ENCODE data around the gene STARD3NL. TPM values are rescaled to one million over a fixed set of nuclear protein-coding genes. Genes with fewer than 3 reads are reported as not detected.

The STARD3NL gene
- total and polyA plus RNA-seq, 8 donors = 7.2 to 23.1 (median 10.8) TPM

DNA sequence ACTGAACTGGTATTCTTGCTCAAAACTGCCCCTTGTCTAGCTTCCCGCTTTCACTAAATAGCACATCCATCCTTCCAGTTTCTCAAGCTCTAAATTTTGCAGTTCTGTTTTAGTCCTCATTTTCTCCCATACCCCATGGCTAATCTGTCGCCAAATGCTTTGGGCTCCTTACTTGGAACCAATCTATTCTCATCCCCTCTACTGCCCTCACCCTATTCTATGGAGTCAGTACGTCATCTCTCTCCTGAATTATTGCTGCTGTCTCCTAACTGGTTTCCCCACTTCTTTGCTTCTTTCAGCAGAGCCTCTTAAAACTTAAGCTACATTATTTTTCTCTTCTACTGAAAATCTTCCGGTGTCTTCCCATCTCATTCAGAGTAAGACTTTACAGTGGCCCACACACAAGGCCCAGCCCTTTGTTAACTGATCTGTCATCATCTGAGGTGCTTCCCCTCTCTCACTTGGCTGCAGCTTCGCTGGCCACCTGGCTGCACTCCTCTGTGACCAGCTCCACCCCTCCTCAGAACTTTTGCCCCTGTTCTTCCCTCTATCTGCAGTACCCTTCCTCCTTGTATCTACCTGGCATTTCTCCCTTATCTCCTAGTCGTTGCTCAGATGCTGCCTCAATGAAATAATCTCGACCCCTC lies 9.9 kb downstream of the STARD3NL start:
- H3K4me3 ChIP-seq = no peak overlapping the region
- WGBS, 2 donors = 68 to 71% methylated on average over 7 of the region's 7 CpGs
- intact Hi-C loops (cut with DNase I) = no loop called here
- H3K4me1 ChIP-seq = peaks cover 0 to 4% (median 3%) of the 10 kb centered on the region in 3 donors
- DNase-seq (no peak), ATAC-seq (peak in 2 of 4 donors; percentile 36 to 44), FAIRE-seq (no peak)
- H3K27me3 ChIP-seq = no peaks in the 10 kb centered on the region
- H3K36me3 ChIP-seq = no peaks in the 10 kb centered on the region
- TF ChIP-seq, protein P1, sequence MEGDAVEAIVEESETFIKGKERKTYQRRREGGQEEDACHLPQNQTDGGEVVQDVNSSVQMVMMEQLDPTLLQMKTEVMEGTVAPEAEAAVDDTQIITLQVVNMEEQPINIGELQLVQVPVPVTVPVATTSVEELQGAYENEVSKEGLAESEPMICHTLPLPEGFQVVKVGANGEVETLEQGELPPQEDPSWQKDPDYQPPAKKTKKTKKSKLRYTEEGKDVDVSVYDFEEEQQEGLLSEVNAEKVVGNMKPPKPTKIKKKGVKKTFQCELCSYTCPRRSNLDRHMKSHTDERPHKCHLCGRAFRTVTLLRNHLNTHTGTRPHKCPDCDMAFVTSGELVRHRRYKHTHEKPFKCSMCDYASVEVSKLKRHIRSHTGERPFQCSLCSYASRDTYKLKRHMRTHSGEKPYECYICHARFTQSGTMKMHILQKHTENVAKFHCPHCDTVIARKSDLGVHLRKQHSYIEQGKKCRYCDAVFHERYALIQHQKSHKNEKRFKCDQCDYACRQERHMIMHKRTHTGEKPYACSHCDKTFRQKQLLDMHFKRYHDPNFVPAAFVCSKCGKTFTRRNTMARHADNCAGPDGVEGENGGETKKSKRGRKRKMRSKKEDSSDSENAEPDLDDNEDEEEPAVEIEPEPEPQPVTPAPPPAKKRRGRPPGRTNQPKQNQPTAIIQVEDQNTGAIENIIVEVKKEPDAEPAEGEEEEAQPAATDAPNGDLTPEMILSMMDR (IDR thresholded peaks at IDR 0.05) = no peak
- no peak overlapping the region for H3K27ac ChIP-seq
- no peaks in the 10 kb centered on the region for H3K9me3 ChIP-seq

DNA sequence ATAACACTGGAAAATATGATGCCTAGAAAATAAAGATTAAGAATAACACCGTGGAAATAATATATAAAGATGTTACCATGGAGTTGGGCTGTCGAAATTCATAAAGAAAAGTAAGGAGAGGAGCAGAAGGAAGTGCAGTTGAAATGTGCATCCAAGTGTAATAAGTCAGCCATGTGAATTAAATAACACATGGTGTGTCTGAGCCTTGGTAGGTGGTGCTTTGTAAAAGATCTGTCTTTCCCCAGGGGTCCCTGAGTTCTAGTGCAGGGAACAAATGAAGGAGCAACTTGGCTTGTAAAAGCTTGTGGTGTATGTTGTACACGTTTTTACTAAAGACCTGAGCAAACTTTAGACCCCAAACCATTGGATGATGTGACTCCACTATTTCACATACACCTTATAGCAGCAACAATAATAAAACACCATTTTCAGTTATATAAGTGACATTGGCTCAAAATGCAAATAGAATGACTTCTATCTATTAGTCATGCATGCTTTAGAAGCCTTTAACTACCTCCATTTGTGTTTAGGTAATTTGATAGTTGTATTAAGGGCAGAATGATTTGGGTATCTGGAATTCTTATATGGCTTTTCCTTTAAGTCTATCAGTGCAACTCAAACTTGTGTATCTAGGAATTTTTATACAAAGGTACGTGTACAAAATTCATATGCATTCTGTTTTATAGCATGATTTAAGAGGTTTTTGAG lies 11.3 kb downstream of the STARD3NL start:
- ATAC-seq (no peak), FAIRE-seq (no peak), DNase-seq (no peak)
- Histone ChIP-seq H3K4me3 (no peak overlapping the region), H3K36me3 (no peaks in the 10 kb centered on the region), H3K4me1 (peaks cover 0 to 4% (median 3%) of the 10 kb centered on the region in 3 donors), H3K27ac (no peak overlapping the region), H3K9me3 (no peaks in the 10 kb centered on the region), H3K27me3 (no peaks in the 10 kb centered on the region)
- intact Hi-C loops (cut with DNase I) = no loop called here
- TF ChIP-seq, protein P1 (IDR thresholded peaks at IDR 0.05) = no peak
- 65 to 74% methylated on average over 4 of the region's 4 CpGs for whole genome bisulfite sequencing, 2 donors

DNA sequence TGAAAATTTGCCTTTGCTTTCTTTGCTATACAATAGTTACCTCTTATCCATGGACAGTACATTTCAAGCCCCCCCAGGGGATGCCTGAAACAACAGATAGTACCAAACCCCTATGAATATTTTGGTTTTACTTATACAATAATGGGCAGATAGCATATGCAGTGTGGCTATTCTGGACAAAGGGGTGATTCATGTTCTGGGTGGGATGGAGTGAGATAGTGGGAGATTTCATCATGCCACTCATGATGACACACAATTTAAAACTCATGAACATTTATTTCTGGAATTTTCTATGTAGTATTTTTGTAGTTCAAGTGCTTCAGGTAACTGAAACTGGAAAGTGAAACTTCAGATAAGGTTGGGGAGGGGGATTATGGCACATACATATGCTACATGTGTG lies 12.0 kb downstream of the STARD3NL start:
- no peak for DNase-seq
- no peak overlapping the region for H3K4me3 ChIP-seq
- peaks cover 0 to 4% (median 3%) of the 10 kb centered on the region in 3 donors for H3K4me1 ChIP-seq
- TF ChIP-seq, protein P1 (IDR thresholded peaks at IDR 0.05) = no peak
- no peaks in the 10 kb centered on the region for H3K9me3 ChIP-seq
- FAIRE-seq = no peak
- H3K27me3 ChIP-seq = no peaks in the 10 kb centered on the region
- no peaks in the 10 kb centered on the region for H3K36me3 ChIP-seq
- no peak for ATAC-seq
- H3K27ac ChIP-seq = no peak overlapping the region
- intact Hi-C loops (cut with DNase I) = no loop called here

DNA sequence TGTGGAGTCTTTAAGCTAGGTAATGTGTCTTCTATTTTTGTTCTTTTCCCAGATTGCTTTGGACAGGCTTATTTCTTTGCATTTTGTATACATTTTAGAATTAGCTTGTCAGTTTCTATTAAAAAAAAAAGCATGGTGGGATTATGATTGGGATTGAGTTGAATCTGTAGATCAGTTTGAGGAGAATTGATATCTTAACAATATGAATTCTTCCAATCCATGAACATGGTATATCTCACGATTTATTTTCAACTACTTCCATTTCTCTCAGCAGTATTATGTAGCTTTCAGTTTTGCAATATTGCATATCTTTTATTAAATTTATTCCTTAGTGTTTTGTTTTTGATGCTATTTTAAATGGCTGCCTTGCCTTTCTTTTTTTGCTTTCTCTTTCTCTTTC lies 13.7 kb downstream of the STARD3NL start:
- Histone ChIP-seq H3K27me3 (no peaks in the 10 kb centered on the region), H3K27ac (no peak overlapping the region), H3K4me3 (no peak overlapping the region), H3K9me3 (no peaks in the 10 kb centered on the region), H3K36me3 (no peaks in the 10 kb centered on the region), H3K4me1 (peaks cover 0 to 4% (median 0%) of the 10 kb centered on the region in 3 donors)
- no peak for DNase-seq
- intact Hi-C loops (cut with DNase I) = no loop called here
- WGBS, 2 donors = 97 to 100% methylated on average over 1 of the region's 1 CpG
- TF ChIP-seq, protein P1 (IDR thresholded peaks at IDR 0.05) = no peak
- no peak for ATAC-seq
- FAIRE-seq = no peak

GRCh38 chr7:38192327-38192726 lies 14.3 kb downstream of the STARD3NL start:
- ATAC-seq = no peak
- WGBS, 2 donors = 92 to 95% methylated on average over 2 of the region's 2 CpGs
- H3K36me3 ChIP-seq = no peaks in the 10 kb centered on the region
- TF ChIP-seq, protein P1 (IDR thresholded peaks at IDR 0.05) = no peak
- no peaks in the 10 kb centered on the region for H3K27me3 ChIP-seq
- no peak overlapping the region for H3K4me3 ChIP-seq
- intact Hi-C loops (cut with DNase I) = no loop called here
- H3K4me1 ChIP-seq = peaks cover 0 to 10% (median 0%) of the 10 kb centered on the region in 3 donors
- no peak overlapping the region for H3K27ac ChIP-seq
- no peak for FAIRE-seq
- no peak for DNase-seq
- H3K9me3 ChIP-seq = no peaks in the 10 kb centered on the region

All from pancreas (tissue), 10 donors.